Glutamatergic neuron (in vitro differentiated cells): ENCODE measurements around the gene LHX6. TPM values are rescaled to one million over a fixed set of nuclear protein-coding genes. Genes with fewer than 3 reads are reported as not detected.

Experiments used
- DNase-seq: peaks from one replicate; pipeline ENCODE4 v3.0.0; 2022
- H3K27ac Mint-ChIP-seq: one replicate; pipeline ENCODE4 v1.8.0; 2020; ENCODE audit warnings: mild to moderate bottlenecking, mixed read lengths, inconsistent platforms; ENCODE audit not compliant: unreplicated experiment
- H3K27me3 Mint-ChIP-seq: one replicate; pipeline ENCODE4 v1.8.0; 2020; ENCODE audit warnings: mild to moderate bottlenecking, moderate library complexity, mixed read lengths, inconsistent platforms; ENCODE audit not compliant: unreplicated experiment
- H3K36me3 Mint-ChIP-seq: one replicate; pipeline ENCODE4 v1.8.0; 2020; ENCODE audit warnings: mild to moderate bottlenecking, mixed read lengths, inconsistent platforms; ENCODE audit not compliant: unreplicated experiment
- H3K4me1 Mint-ChIP-seq: one replicate; pipeline ENCODE4 v1.8.0; 2020; ENCODE audit warnings: mild to moderate bottlenecking, low read depth, mixed read lengths, inconsistent platforms; ENCODE audit not compliant: unreplicated experiment
- H3K4me3 Mint-ChIP-seq: one replicate; pipeline ENCODE4 v1.8.0; 2020; ENCODE audit warnings: mild to moderate bottlenecking, mixed read lengths, inconsistent platforms; ENCODE audit not compliant: unreplicated experiment
- H3K9me3 Mint-ChIP-seq: one replicate; pipeline ENCODE4 v1.8.0; 2020; ENCODE audit warnings: mild to moderate bottlenecking, moderate library complexity, mixed read lengths, inconsistent platforms; ENCODE audit not compliant: unreplicated experiment
- CTCF ChIP-seq: fragments of 200-600 bp; sonication (generic); IDR thresholded peaks from one replicate; pipeline ENCODE4 v1.5.0; 2021; ENCODE audit not compliant: partially characterized antibody, unreplicated experiment
- long read RNA-seq: library from polyadenylated mRNA; unstranded; transcript quantifications from one replicate; pipeline ENCODE4 v2.0.0, GENCODE V29; 2020; ENCODE audit not compliant: unreplicated experiment
- total RNA-seq: library from RNA; stranded (reverse); fragmentation: NEBNext Ultra II Directional; extraction: Animal tissue kit (Norgen Biotek cat#: 25700); gene quantifications from one replicate; pipeline ENCODE4 v1.2.1, GENCODE V29; 2021; ENCODE audit not compliant: unreplicated experiment

The LHX6 gene
- 2.8 TPM for total RNA-seq
- long read RNA-seq, result 0 reads

GRCh38 chr9:122228568-122229484 is at the start of gene LHX6:
TSS of gene LHX6 (minus strand) at chr9:122228957. CDS start at chr9:122228740, 217 bp downstream.
- peaks cover 10% of the 10 kb centered on the region for H3K36me3 Mint-ChIP-seq
- peak; percentile 44 for DNase-seq
- peaks cover 7% of the 10 kb centered on the region for H3K9me3 Mint-ChIP-seq
- TF ChIP-seq CTCF, result no peak
- H3K4me3 Mint-ChIP-seq, result peak within 1 kb of the TSS; percentile 57
- H3K27me3 Mint-ChIP-seq, result peaks cover 25% of the 10 kb centered on the region
- H3K4me1 Mint-ChIP-seq, result peaks cover 10% of the 10 kb centered on the region
- H3K27ac Mint-ChIP-seq, result no peak within 1 kb of the TSS

DNA sequence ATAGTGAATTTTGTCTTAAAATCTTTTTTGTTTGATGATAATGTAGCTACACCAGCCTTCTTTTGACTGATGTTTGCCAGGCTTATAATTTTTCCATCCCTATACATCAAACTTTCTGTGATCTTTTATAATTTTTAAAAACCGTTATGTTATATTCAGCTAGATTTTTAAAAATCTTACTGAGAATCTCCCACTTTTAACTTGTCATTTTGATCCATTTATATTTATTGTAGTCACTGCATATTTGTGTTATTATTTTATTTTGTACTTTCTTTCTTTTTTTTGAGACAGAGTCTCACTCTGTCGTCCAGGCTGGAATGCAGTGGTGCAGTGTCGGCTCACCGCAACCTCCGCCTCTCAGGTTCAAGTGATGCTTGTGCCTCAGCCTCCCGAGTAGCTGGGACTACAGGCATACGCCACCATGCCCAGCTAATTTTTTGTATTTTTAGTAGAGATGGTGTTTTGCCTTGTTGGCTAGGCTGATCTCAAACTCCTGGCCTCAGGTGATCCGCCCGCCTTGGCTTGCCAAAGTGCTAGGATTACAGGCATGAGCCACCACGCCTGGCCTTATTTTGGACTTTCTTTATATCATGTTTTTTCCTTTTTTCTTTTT is 48.6 kb upstream of the LHX6 start:
- Mint-ChIP-seq H3K27ac (no peak overlapping the region), H3K4me3 (no peak overlapping the region), H3K27me3 (peaks cover 1% of the 10 kb centered on the region), H3K36me3 (peaks cover 9% of the 10 kb centered on the region), H3K9me3 (no peaks in the 10 kb centered on the region), H3K4me1 (no peaks in the 10 kb centered on the region)
- DNase-seq, result no peak
- no peak for TF ChIP-seq CTCF

DNA sequence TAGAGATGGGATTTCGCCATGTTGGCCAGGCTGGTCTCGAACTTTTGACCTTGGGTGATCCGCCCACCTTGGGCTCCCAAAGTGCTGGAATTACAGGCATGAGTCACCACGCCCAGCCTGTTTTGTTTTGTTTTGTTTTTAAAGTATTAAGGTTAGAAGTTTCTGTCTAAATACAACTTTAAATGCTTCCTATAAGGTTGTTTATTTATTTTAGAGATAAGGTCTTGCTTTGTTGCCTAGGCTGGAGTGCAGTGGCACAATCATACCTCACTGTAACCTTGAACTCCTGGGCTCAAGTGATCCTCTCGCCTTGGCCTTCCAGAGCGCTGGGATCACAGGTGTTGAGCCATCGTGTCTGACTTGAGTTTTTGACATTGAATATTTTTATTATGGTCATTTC is 47.3 kb upstream of the LHX6 start:
- Mint-ChIP-seq H3K27ac (no peak overlapping the region), H3K4me3 (no peak overlapping the region), H3K27me3 (peaks cover 1% of the 10 kb centered on the region), H3K9me3 (no peaks in the 10 kb centered on the region), H3K4me1 (no peaks in the 10 kb centered on the region), H3K36me3 (peaks cover 9% of the 10 kb centered on the region)
- no peak for TF ChIP-seq CTCF
- no peak for DNase-seq

DNA sequence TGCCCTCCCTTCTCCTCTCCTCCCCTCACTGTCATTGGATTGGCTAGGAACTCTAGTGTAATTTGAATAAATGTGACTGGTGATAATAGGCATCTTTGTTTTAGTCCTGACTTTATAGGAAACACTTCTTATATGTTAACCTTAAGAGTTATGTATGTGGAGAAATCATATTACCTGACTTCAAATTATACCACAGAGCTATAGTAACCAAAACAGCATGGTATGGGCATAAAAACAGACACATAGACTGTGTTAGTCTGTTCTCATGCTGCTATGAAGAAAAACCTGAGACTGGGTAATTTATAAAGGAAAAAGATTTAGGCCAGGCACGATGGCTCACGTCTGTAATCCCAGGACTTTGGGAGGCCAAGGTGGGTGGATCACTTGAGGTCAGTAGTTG is 45.3 kb upstream of the LHX6 start:
- no peak for TF ChIP-seq CTCF
- Mint-ChIP-seq H3K9me3 (no peaks in the 10 kb centered on the region), H3K36me3 (peaks cover 9% of the 10 kb centered on the region), H3K4me3 (no peak overlapping the region), H3K27me3 (peaks cover 1% of the 10 kb centered on the region), H3K4me1 (no peaks in the 10 kb centered on the region), H3K27ac (no peak overlapping the region)
- no peak for DNase-seq
